OCI-LY3 (cell line): ENCODE measurements around the gene TMEM135.

Experiments
- H2AFZ ChIP-seq: fragments of 200-600, 300-600 bp; shearing (Covaris generic); 2 replicates; pipeline ENCODE4 v1.6.0; 2014; ENCODE audit warnings: antibody characterized with exemption, low read depth, low read length
- H3K27ac ChIP-seq: fragments of 200-600, 300-600 bp; sonication (generic); 2 replicates; pipeline ENCODE4 v1.5.1; 2014; ENCODE audit warnings: mild to moderate bottlenecking, low read length, moderate library complexity, mixed read lengths
- H3K27me3 ChIP-seq: fragments of 200-600, 300-600 bp; sonication (generic); 2 replicates; pipeline ENCODE4 v1.6.1; 2014; ENCODE audit warnings: low read depth, low read length, mixed read lengths
- H3K36me3 ChIP-seq: fragments of 200-600, 300-600 bp; sonication (generic); replicated peaks from 2 replicates; pipeline ENCODE3; 2014; ENCODE audit warnings: low read depth, low read length, mixed read lengths
- H3K4me1 ChIP-seq: fragments of 300-600, 200-600 bp; sonication (generic); 2 replicates; pipeline ENCODE4 v1.6.1; 2014; ENCODE audit warnings: low read length, mixed read lengths
- H3K4me2 ChIP-seq: fragments of 200-600, 300-600 bp; sonication (generic); 2 replicates; pipeline ENCODE4 v1.6.1; 2014; ENCODE audit warnings: low read length, mixed read lengths
- H3K4me3 ChIP-seq: fragments of 300-600, 200-600 bp; sonication (generic); 2 replicates; pipeline ENCODE4 v1.5.1; 2014; ENCODE audit warnings: antibody characterized with exemption, mild to moderate bottlenecking, low read length, moderate library complexity
- H3K79me2 ChIP-seq: fragments of 300-600, 200-600 bp; shearing (Covaris generic); 2 replicates; pipeline ENCODE4 v1.6.1; 2014; ENCODE audit warnings: mild to moderate bottlenecking, low read length, mixed read lengths
- H3K9ac ChIP-seq: fragments of 300-600, 200-600 bp; shearing (Covaris generic); 2 replicates; pipeline ENCODE4 v1.6.0; 2014; ENCODE audit warnings: mild to moderate bottlenecking, low read length, moderate library complexity
- H3K9me3 ChIP-seq: fragments of 200-600, 300-600 bp; shearing (Covaris generic); 2 replicates; pipeline ENCODE4 v1.6.1; 2014; ENCODE audit warnings: low read length, mixed read lengths; ENCODE audit not compliant: insufficient read depth
- H4K20me1 ChIP-seq: fragments of 200-600, 300-600 bp; sonication (generic); 2 replicates; pipeline ENCODE4 v1.6.1; 2016; ENCODE audit warnings: low read length, mixed read lengths; ENCODE audit not compliant: insufficient read depth
- CTCF ChIP-seq: fragments of 200-600, 300-600 bp; sonication (generic); IDR thresholded peaks from 2 replicates; pipeline ENCODE4 v1.5.1; 2014; ENCODE audit warnings: antibody characterized with exemption, low read length, low read depth
- EZH2phosphoT487 ChIP-seq: fragments of 200-600 bp; shearing (Covaris generic); IDR thresholded peaks from 2 replicates; pipeline ENCODE4 v1.6.1; 2018; ENCODE audit warnings: antibody characterized with exemption, mixed run types, low read depth

TMEM135 gene

GRCh38 chr11:87083029-87083428, 45.3 kb downstream of the TMEM135 start:
- H2AFZ ChIP-seq: no peak overlapping the region
- H3K36me3 ChIP-seq: peaks cover 33% of the 10 kb centered on the region
- no peak overlapping the region for H3K27ac ChIP-seq
- no peak overlapping the region for H3K9ac ChIP-seq
- no peaks in the 10 kb centered on the region for H3K79me2 ChIP-seq
- no peak for TF ChIP-seq CTCF
- no peak for TF ChIP-seq EZH2phosphoT487
- H3K4me1 ChIP-seq: no peaks in the 10 kb centered on the region
- H4K20me1 ChIP-seq: no peaks in the 10 kb centered on the region
- H3K27me3 ChIP-seq: no peaks in the 10 kb centered on the region
- H3K9me3 ChIP-seq: 0 out of 2 replicates have a peak, but pooled peaks cover 7% of the 10 kb centered on the region
- no peak overlapping the region for H3K4me2 ChIP-seq
- H3K4me3 ChIP-seq: no peak overlapping the region

DNA sequence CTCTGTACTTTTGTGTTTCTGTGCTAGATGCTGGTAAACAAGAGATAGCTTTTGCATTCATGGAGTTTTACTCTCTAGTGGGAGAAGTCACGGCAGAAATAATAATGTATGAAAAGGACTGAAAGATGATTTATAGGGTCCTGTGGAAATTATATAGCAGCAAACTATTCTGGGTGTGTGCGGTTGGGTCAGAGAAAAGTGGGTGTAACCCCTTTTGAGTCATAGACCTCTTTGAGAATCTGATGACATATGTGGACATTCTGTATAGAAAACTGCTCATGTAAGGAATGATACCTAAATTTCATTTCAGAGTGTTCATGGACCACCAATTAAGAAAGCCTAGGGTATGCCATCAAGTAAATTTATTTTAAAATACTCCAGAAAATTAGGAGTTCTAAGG, 54.4 kb downstream of the TMEM135 start:
- Histone ChIP-seq H3K4me1 (peaks cover 1% of the 10 kb centered on the region), H3K36me3 (peaks cover 33% of the 10 kb centered on the region), H2AFZ (no peak overlapping the region), H3K9me3 (peaks cover 10% of the 10 kb centered on the region), H3K27ac (no peak overlapping the region), H4K20me1 (no peaks in the 10 kb centered on the region), H3K27me3 (no peaks in the 10 kb centered on the region), H3K4me3 (no peak overlapping the region), H3K9ac (no peak overlapping the region), H3K4me2 (no peak overlapping the region), H3K79me2 (no peaks in the 10 kb centered on the region)
- TF ChIP-seq CTCF (no peak), EZH2phosphoT487 (no peak)

DNA sequence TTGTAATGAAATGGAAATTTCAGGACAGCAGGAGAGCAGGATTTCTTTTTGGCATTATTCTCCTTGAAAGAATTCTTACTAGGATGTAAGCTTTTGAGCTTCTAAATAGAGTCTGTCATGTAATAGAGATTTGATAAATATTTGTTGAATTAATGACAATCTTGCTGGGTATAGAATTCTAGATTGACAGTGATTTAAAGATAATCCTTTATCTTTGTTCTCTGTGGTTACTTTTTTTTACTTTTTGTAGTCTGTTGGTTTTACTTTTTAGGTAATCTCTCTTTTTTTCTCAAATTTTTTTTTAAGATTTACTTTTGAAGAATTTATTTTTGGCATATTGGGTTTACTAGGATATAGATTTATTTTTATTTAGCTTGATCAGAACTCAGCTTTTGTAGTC, 54.8 kb downstream of the TMEM135 start:
- no peaks in the 10 kb centered on the region for H4K20me1 ChIP-seq
- H3K4me1 ChIP-seq: peaks cover 5% of the 10 kb centered on the region
- no peak for TF ChIP-seq EZH2phosphoT487
- no peak for TF ChIP-seq CTCF
- no peak overlapping the region for H3K9ac ChIP-seq
- peaks cover 29% of the 10 kb centered on the region for H3K36me3 ChIP-seq
- no peak overlapping the region for H3K4me2 ChIP-seq
- no peaks in the 10 kb centered on the region for H3K27me3 ChIP-seq
- H3K9me3 ChIP-seq: peaks cover 10% of the 10 kb centered on the region
- H2AFZ ChIP-seq: no peak overlapping the region
- H3K79me2 ChIP-seq: no peaks in the 10 kb centered on the region
- no peak overlapping the region for H3K4me3 ChIP-seq
- no peak overlapping the region for H3K27ac ChIP-seq

- Histone ChIP-seq H3K4me2 (peak overlapping the region; percentile 21; the same call in 1 of the 2 replicates), H3K79me2 (no peaks in the 10 kb centered on the region), H3K36me3 (peaks cover 11% of the 10 kb centered on the region), H3K9ac (peak overlapping the region; percentile 10; the same call in 1 of the 2 replicates), H3K9me3 (0 out of 2 replicates have a peak, but pooled peaks cover 3% of the 10 kb centered on the region), H3K27ac (peak overlapping the region; percentile 21; the same call in 1 of the 2 replicates), H4K20me1 (no peaks in the 10 kb centered on the region), H3K4me1 (peaks cover 9% of the 10 kb centered on the region), H3K27me3 (no peaks in the 10 kb centered on the region), H2AFZ (peak overlapping the region; percentile 29; the same call in 1 of the 2 replicates), H3K4me3 (no peak overlapping the region)
- TF ChIP-seq EZH2phosphoT487 (no peak), CTCF (peak; percentile 76)
These were observed 59.8 kb downstream of the TMEM135 start for GRCh38 chr11:87097582-87097981.
